Endometrium (tissue), 2 donors: Measurements from ENCODE around the gene DACH2.

Source experiments
- FAIRE-seq: peaks from 2 replicates; lab custom pipeline; 2012; peaks lifted over from hg19 to GRCh38; lab: Jason Lieb, UNC
- donor health status: control.
- donor health status: control.

DACH2 gene

GRCh38 chrX:86322913-86323312 lies 174.7 kb downstream of the DACH2 start:
- no peak for FAIRE-seq

- no peak for FAIRE-seq
These were observed 180.9 kb downstream of the DACH2 start for GRCh38 chrX:86329174-86329573.

GRCh38 chrX:86348669-86349068 lies 200.4 kb downstream of the DACH2 start:
- FAIRE-seq = no peak

GRCh38 chrX:86349115-86349514 lies 200.9 kb downstream of the DACH2 start:
- FAIRE-seq = no peak

GRCh38 chrX:86369847-86370630 lies 221.8 kb downstream of the DACH2 start:
- FAIRE-seq = no peak

- FAIRE-seq = no peak
These were observed 222.7 kb downstream of the DACH2 start for GRCh38 chrX:86370927-86371326.

- no peak for FAIRE-seq
These were observed 231.0 kb downstream of the DACH2 start for GRCh38 chrX:86379209-86379608.

GRCh38 chrX:86383681-86384540 lies 235.7 kb downstream of the DACH2 start:
- no peak for FAIRE-seq

GRCh38 chrX:86407371-86407770 lies 259.1 kb downstream of the DACH2 start:
- no peak for FAIRE-seq

GRCh38 chrX:86421771-86422170 lies 273.5 kb downstream of the DACH2 start:
- FAIRE-seq = no peak

GRCh38 chrX:86436116-86436515 lies 287.9 kb downstream of the DACH2 start:
- no peak for FAIRE-seq

- no peak for FAIRE-seq
These were observed 307.2 kb downstream of the DACH2 start for GRCh38 chrX:86455495-86455894.

GRCh38 chrX:86460760-86461159 lies 312.5 kb downstream of the DACH2 start:
- FAIRE-seq = no peak

- FAIRE-seq = no peak
These were observed 356.0 kb downstream of the DACH2 start for GRCh38 chrX:86504297-86504696.

GRCh38 chrX:86507331-86507730 lies 359.1 kb downstream of the DACH2 start:
- FAIRE-seq = no peak

GRCh38 chrX:86579777-86580176 lies 431.5 kb downstream of the DACH2 start:
- no peak for FAIRE-seq

GRCh38 chrX:86604607-86605006 lies 456.4 kb downstream of the DACH2 start:
- no peak for FAIRE-seq

GRCh38 chrX:86696951-86697350 lies 548.7 kb downstream of the DACH2 start:
- FAIRE-seq = no peak

GRCh38 chrX:86711531-86712180 lies 563.4 kb downstream of the DACH2 start:
- FAIRE-seq = no peak

- FAIRE-seq = no peak
These were observed 566.2 kb downstream of the DACH2 start for GRCh38 chrX:86714441-86714840.

- FAIRE-seq = no peak
These were observed 576.0 kb downstream of the DACH2 start for GRCh38 chrX:86724277-86724676.

- FAIRE-seq = no peak
These were observed 598.8 kb downstream of the DACH2 start for GRCh38 chrX:86747091-86747490.

GRCh38 chrX:86805241-86805640 lies 657.0 kb downstream of the DACH2 start:
- no peak for FAIRE-seq
